GM23338 (cell line): ENCODE results near the gene RNF4. TPM values are rescaled to one million over a fixed set of nuclear protein-coding genes. Genes with fewer than 3 reads are reported as not detected.

Experiments used
- ATAC-seq: fragments of 200-7000 bp; cut with Tn5 transposase; 3 replicates; pipeline ENCODE4 v1.9.1; 2020
- DNase-seq: peaks from one replicate; pipeline ENCODE4 v3.0.0-alpha.2; 2015; ENCODE audit warnings: low spot score
- H2AFZ ChIP-seq: fragments of 200-600 bp; sonication (generic); 2 replicates; pipeline ENCODE4 v1.8.0; 2016; ENCODE audit warnings: antibody characterized with exemption, mild to moderate bottlenecking, moderate library complexity
- H3F3A ChIP-seq: fragments of 200-600 bp; sonication (generic); replicated peaks from 2 replicates; pipeline ENCODE4 v1.8.0; 2017; ENCODE audit warnings: antibody characterized with exemption, mixed run types, low read depth
- H3K27ac ChIP-seq: fragments of 200-600 bp; sonication (generic); 2 replicates; pipeline ENCODE4 v1.6.1; 2016; ENCODE audit warnings: low read depth
- H3K27me3 ChIP-seq: fragments of 200-600 bp; sonication (generic); 2 replicates; pipeline ENCODE4 v1.8.0; 2016; ENCODE audit warnings: mild to moderate bottlenecking, mixed run types, moderate library complexity; ENCODE audit not compliant: insufficient read depth
- H3K36me3 ChIP-seq: fragments of 200-600 bp; sonication (generic); 2 replicates; pipeline ENCODE4 v1.8.0; 2016; ENCODE audit warnings: mild to moderate bottlenecking; ENCODE audit not compliant: insufficient read depth
- H3K4me1 ChIP-seq: fragments of 200-600 bp; sonication (generic); 2 replicates; pipeline ENCODE4 v1.8.0; 2016; ENCODE audit warnings: mild to moderate bottlenecking, moderate library complexity; ENCODE audit not compliant: insufficient read depth
- H3K4me2 ChIP-seq: fragments of 200-600 bp; sonication (generic); 2 replicates; pipeline ENCODE4 v1.7.1; 2017; ENCODE audit warnings: mixed run types
- H3K4me3 ChIP-seq: fragments of 200-600 bp; sonication (generic); 2 replicates; pipeline ENCODE4 v1.6.1; 2016; ENCODE audit warnings: mixed run types
- H3K79me2 ChIP-seq: fragments of 200-600 bp; sonication (generic); replicated peaks from 2 replicates; pipeline ENCODE4 v1.8.0; 2017; ENCODE audit warnings: mild to moderate bottlenecking; ENCODE audit not compliant: insufficient read depth
- H3K9me2 ChIP-seq: fragments of 200-600 bp; sonication (generic); 2 replicates; pipeline ENCODE4 v1.8.0; 2017; ENCODE audit not compliant: insufficient read depth
- H4K20me1 ChIP-seq: fragments of 200-600 bp; sonication (generic); replicated peaks from 2 replicates; pipeline ENCODE4 v1.8.0; 2017; ENCODE audit warnings: mild to moderate bottlenecking; ENCODE audit not compliant: insufficient read depth
- H3K27ac Mint-ChIP-seq: 2 replicates; pipeline ENCODE4 v1.8.0; 2020; ENCODE audit warnings: inconsistent platforms, mild to moderate bottlenecking, moderate library complexity, mixed read lengths
- H3K27me3 Mint-ChIP-seq: 3 replicates; pipeline ENCODE4 v1.8.0; 2022; ENCODE audit warnings: low read depth, mild to moderate bottlenecking, moderate library complexity, mixed read lengths, inconsistent platforms; ENCODE audit not compliant: insufficient read depth, poor library complexity
- H3K36me3 Mint-ChIP-seq: 3 replicates; pipeline ENCODE4 v1.8.0; 2021; ENCODE audit warnings: low read depth, mild to moderate bottlenecking, inconsistent platforms, moderate library complexity, mixed read lengths
- H3K4me1 Mint-ChIP-seq: 3 replicates; pipeline ENCODE4 v1.8.0; 2020; ENCODE audit warnings: mild to moderate bottlenecking, inconsistent platforms, mixed read lengths
- H3K4me3 Mint-ChIP-seq: 3 replicates; pipeline ENCODE4 v1.8.0; 2021; ENCODE audit warnings: moderate library complexity, mild to moderate bottlenecking, inconsistent platforms, mixed read lengths
- H3K9me3 Mint-ChIP-seq: 3 replicates; pipeline ENCODE4 v1.8.0; 2020; ENCODE audit warnings: moderate library complexity, mild to moderate bottlenecking, inconsistent platforms, mixed read lengths
- CREB1 ChIP-seq: fragments of 250-450 bp; sonication (Bioruptor Pico); IDR thresholded peaks from 2 replicates; pipeline ENCODE4 v1.5.0; 2020; ENCODE audit warnings: low read depth, mild to moderate bottlenecking, moderate library complexity
- JUNB ChIP-seq: IDR thresholded peaks from one replicate; pipeline ENCODE4 v1.6.1; 2016; ENCODE audit warnings: antibody characterized with exemption; ENCODE audit not compliant: unreplicated experiment
- REST ChIP-seq: IDR thresholded peaks from one replicate; pipeline ENCODE4 v1.6.1; 2018; ENCODE audit warnings: antibody characterized with exemption; ENCODE audit not compliant: unreplicated experiment
- ZNF114 ChIP-seq: fragments of 250-450 bp; sonication (Bioruptor Pico); IDR thresholded peaks from 2 replicates; pipeline ENCODE4 v1.5.0; 2020; ENCODE audit warnings: mild to moderate bottlenecking, moderate library complexity
- ZNF331 ChIP-seq: fragments of 250-450 bp; sonication (Bioruptor Pico); IDR thresholded peaks from 2 replicates; pipeline ENCODE4 v1.5.0; 2020; ENCODE audit warnings: low read depth, mild to moderate bottlenecking, moderate library complexity
- ZNF462 ChIP-seq: fragments of 250-450 bp; sonication (Bioruptor Pico); IDR thresholded peaks from 2 replicates; pipeline ENCODE4 v1.5.0; 2020; ENCODE audit warnings: mild to moderate bottlenecking, moderate library complexity
- polyA plus RNA-seq: library from polyadenylated mRNA; unstranded; fragments of >200 nt; fragmentation: Nextera tagmentation; extraction: Ambion mirVana; gene quantifications from 2 replicates; pipeline ENCODE4 v1.2.1, GENCODE V29; 2016
- total RNA-seq: library from RNA; depleted of rRNA; stranded (reverse); fragments of >200 nt; shearing (Covaris generic); gene quantifications from 2 replicates; pipeline ENCODE4 v1.2.3, GENCODE V29; 2014

The RNF4 gene
- total and polyA plus RNA-seq, 2 experiments from 2014 or later: 47.7 to 77.2 TPM

GRCh38 chr4:2482192-2482591 lies 13.3 kb downstream of the RNF4 start:
- TF ChIP-seq ZNF331 (CRISPR knock-in tag) (no peak), CREB1 (CRISPR knock-in tag) (no peak), ZNF462 (CRISPR knock-in tag) (no peak), REST (no peak), JUNB (no peak), ZNF114 (CRISPR knock-in tag) (no peak)

More at GRCh38 chr4:2482192-2482591, 13.3 kb downstream of the RNF4 start:
- Mint-ChIP-seq H3K4me3 (no peak overlapping the region), H3K36me3 (peaks cover 5% of the 10 kb centered on the region), H3K4me1 (peaks cover 79% of the 10 kb centered on the region), H3K27me3 (peaks cover 4% of the 10 kb centered on the region), H3K9me3 (no peaks in the 10 kb centered on the region), H3K27ac (no peak overlapping the region)
- peaks cover 5% of the 10 kb centered on the region; the same call in 1 of the 2 replicates for H3F3A ChIP-seq
- peaks cover 69% of the 10 kb centered on the region for H3K4me1 ChIP-seq
- ATAC-seq (no peak; the same call in 2 of the 3 replicates), DNase-seq (no peak)
- no peak overlapping the region for H3K4me3 ChIP-seq
- peaks cover 95% of the 10 kb centered on the region for H4K20me1 ChIP-seq
- H2AFZ ChIP-seq: no peak overlapping the region
- no peaks in the 10 kb centered on the region for H3K9me2 ChIP-seq
- no peaks in the 10 kb centered on the region for H3K27me3 ChIP-seq
- H3K27ac ChIP-seq: peak overlapping the region; percentile 79
- no peaks in the 10 kb centered on the region for H3K36me3 ChIP-seq
- H3K79me2 ChIP-seq: peaks cover 100% of the 10 kb centered on the region
- H3K4me2 ChIP-seq: no peak overlapping the region
